Right atrium auricular region (tissue), 2 donors: ENCODE results near the gene KRTAP29-1. TPM values are rescaled to one million over a fixed set of nuclear protein-coding genes. Genes with fewer than 3 reads are reported as not detected.

Experiments
- DNase-seq: peaks from one replicate; pipeline ENCODE4 v3.0.0-alpha.2; 2019; ENCODE audit warnings: low spot score
- H3K27ac ChIP-seq, 2 donors: fragments of 200-600 bp; sonication (generic); 1 replicate in 1 of 2; 2 replicates in 1 of 2; pipeline ENCODE4 v1.5.1; 2016 to 2019
- H3K27me3 ChIP-seq, 2 donors: fragments of 200-600 bp; sonication (generic); one replicate each; pipeline versions ENCODE4 v1.5.1 to v1.6.0; 2017 to 2019
- H3K36me3 ChIP-seq: fragments of 200-600 bp; sonication (generic); one replicate; pipeline ENCODE4 v1.5.1; 2016
- H3K4me1 ChIP-seq, 2 donors: fragments of 200-600 bp; sonication (generic); one replicate each; pipeline versions ENCODE4 v1.5.1 to v1.6.0; 2017 to 2019
- H3K4me3 ChIP-seq, 2 donors: fragments of 200-600 bp; sonication (generic); 1 replicate in 1 of 2; 2 replicates in 1 of 2; pipeline ENCODE4 v1.5.1; 2017 to 2019; ENCODE audit warnings: mild to moderate bottlenecking in 1 of 2, moderate library complexity in 1 of 2
- H3K9me3 ChIP-seq, 2 donors: fragments of 200-600 bp; sonication (generic); one replicate each; pipeline ENCODE4 v1.5.1; 2019
- CTCF ChIP-seq, 2 donors: fragments of 200-600 bp; sonication (generic); IDR thresholded peaks; one replicate each; pipeline ENCODE4 v1.5.1; 2019; ENCODE audit warnings: antibody characterized with exemption in 2 of 2
- total RNA-seq, 2 donors: library from RNA; depleted of rRNA; stranded (reverse); fragments of >200 nt; gene quantifications; one replicate each; pipeline ENCODE4 v1.1.0, GENCODE V29; 2016

KRTAP29-1 gene
- total RNA-seq, 2 donors from 2014 or later, result not detected

GRCh38 chr17:41325611-41326010 is 23.0 kb upstream of the KRTAP29-1 start:
- no peaks in the 10 kb centered on the region for H3K27me3 ChIP-seq
- TF ChIP-seq CTCF (IDR thresholded peaks at IDR 0.05), result no peak
- no peaks in the 10 kb centered on the region for H3K4me1 ChIP-seq
- DNase-seq, result no peak
- no peak overlapping the region for H3K27ac ChIP-seq
- no peaks in the 10 kb centered on the region for H3K36me3 ChIP-seq
- peaks cover 0 to 1% of the 10 kb centered on the region in 2 donors for H3K9me3 ChIP-seq
- H3K4me3 ChIP-seq, result no peak overlapping the region

- Histone ChIP-seq H3K27ac (no peak overlapping the region), H3K4me3 (no peak overlapping the region), H3K27me3 (no peaks in the 10 kb centered on the region), H3K36me3 (no peaks in the 10 kb centered on the region), H3K4me1 (no peaks in the 10 kb centered on the region), H3K9me3 (peaks cover 0 to 6% of the 10 kb centered on the region in 2 donors)
- no peak for DNase-seq
- TF ChIP-seq CTCF (IDR thresholded peaks at IDR 0.05), result no peak
Observed at GRCh38 chr17:41325126-41325525, 22.5 kb upstream of the KRTAP29-1 start.

- Histone ChIP-seq H3K36me3 (no peaks in the 10 kb centered on the region), H3K4me3 (no peak overlapping the region), H3K27me3 (no peaks in the 10 kb centered on the region), H3K27ac (no peak overlapping the region), H3K4me1 (no peaks in the 10 kb centered on the region), H3K9me3 (peaks cover 0 to 13% of the 10 kb centered on the region in 2 donors)
- TF ChIP-seq CTCF (IDR thresholded peaks at IDR 0.05), result no peak
- DNase-seq, result no peak
Observed at GRCh38 chr17:41324180-41325075, 21.8 kb upstream of the KRTAP29-1 start.

- no peak for TF ChIP-seq CTCF (IDR thresholded peaks at IDR 0.05)
- no peaks in the 10 kb centered on the region for H3K27me3 ChIP-seq
- no peak overlapping the region for H3K4me3 ChIP-seq
- H3K9me3 ChIP-seq, result peaks cover 0 to 18% of the 10 kb centered on the region in 2 donors
- H3K4me1 ChIP-seq, result no peaks in the 10 kb centered on the region
- H3K27ac ChIP-seq, result no peak overlapping the region
- DNase-seq, result no peak
- no peaks in the 10 kb centered on the region for H3K36me3 ChIP-seq
Observed at GRCh38 chr17:41322903-41323895, 20.5 kb upstream of the KRTAP29-1 start.

GRCh38 chr17:41322094-41322902 is 19.6 kb upstream of the KRTAP29-1 start:
- Histone ChIP-seq H3K9me3 (peaks cover 0 to 18% of the 10 kb centered on the region in 2 donors), H3K4me3 (no peak overlapping the region), H3K27ac (no peak overlapping the region), H3K4me1 (no peaks in the 10 kb centered on the region), H3K36me3 (no peaks in the 10 kb centered on the region), H3K27me3 (no peaks in the 10 kb centered on the region)
- peak; percentile 58 to 70 for TF ChIP-seq CTCF (IDR thresholded peaks at IDR 0.05)
- no peak for DNase-seq
